Vagina (tissue), 2 donors: ENCODE results near the gene S100Z. TPM values are rescaled to one million over a fixed set of nuclear protein-coding genes. Genes with fewer than 3 reads are reported as not detected.
"Not testable (repeated sequence)": the region's sequence is repeated elsewhere in the genome, so short reads cannot be mapped to it uniquely, and the experiment has no call there.

ENCODE experiments used
- DNase-seq, 2 donors: peaks; one replicate each; pipeline ENCODE4 v3.0.0-alpha.2; 2017; ENCODE audit errors: extremely low spot score in 2 of 2
- H3K27ac ChIP-seq: fragments of 200-600 bp; sonication (generic); one replicate; pipeline ENCODE4 v1.5.1; 2019
- H3K27me3 ChIP-seq: fragments of 200-600 bp; sonication (generic); one replicate; pipeline ENCODE4 v1.5.1; 2019
- H3K36me3 ChIP-seq, 2 donors: fragments of 200-600 bp; sonication (generic); one replicate each; pipeline ENCODE4 v1.5.1; 2017 to 2019
- H3K4me1 ChIP-seq: fragments of 200-600 bp; sonication (generic); one replicate; pipeline ENCODE4 v1.5.1; 2019
- H3K4me3 ChIP-seq, 2 donors: fragments of 200-600 bp; sonication (generic); 1 replicate in 1 of 2; 2 replicates in 1 of 2; pipeline ENCODE4 v1.5.1; 2016 to 2019
- H3K9me3 ChIP-seq: fragments of 200-600 bp; sonication (generic); one replicate; pipeline ENCODE4 v1.5.1; 2019
- POLR2A ChIP-seq, 2 donors: fragments of 450-650 bp; IDR thresholded peaks; one replicate each; pipeline ENCODE4 v1.6.1; 2017; ENCODE audit warnings: antibody characterized with exemption in 2 of 2, mild to moderate bottlenecking in 2 of 2, moderate library complexity in 2 of 2
- POLR2AphosphoS5 ChIP-seq, 2 donors: sonication (generic); formaldehyde crosslinking; IDR thresholded peaks; one replicate each; pipeline ENCODE4 v1.9.0; 2017; ENCODE audit warnings: antibody characterized with exemption in 2 of 2, mild to moderate bottlenecking in 2 of 2, low read depth in 1 of 2; ENCODE audit not compliant: insufficient read depth in 1 of 2
- intact Hi-C: fragments of 100-400 bp; cut with DNase I; formaldehyde crosslinking; loops from one replicate; pipeline ENCODE4 v1.15.1; 2023
- total RNA-seq: library from RNA; depleted of rRNA; stranded (reverse); fragments of >200 nt; gene quantifications from one replicate; pipeline ENCODE4 v1.2.3, GENCODE V29; 2016
- TF ChIP-seq, protein P1 (sequence below), 3 experiments: fragments of 450-650 bp in 2 of 3; fragments of 200-600 bp in 1 of 3; sonication (generic) in 1 of 3; IDR thresholded peaks; one replicate each; pipeline ENCODE4 v1.5.1; 2017 to 2019; ENCODE audit warnings: antibody characterized with exemption in 3 of 3, mild to moderate bottlenecking in 2 of 3, moderate library complexity in 2 of 3

The S100Z gene
- total RNA-seq, 1 donor from 2014 or later, result not detected

- TF ChIP-seq POLR2A (IDR thresholded peaks at IDR 0.05), result no peak
- no peak for TF ChIP-seq POLR2AphosphoS5 (IDR thresholded peaks at IDR 0.05; ENCODE audit: insufficient read depth in 1 of 2, low read depth in 1 of 2)
Observed at GRCh38 chr5:76855961-76856360, 6.1 kb downstream of the S100Z start.

GRCh38 chr5:76856800-76857199 lies 7.0 kb downstream of the S100Z start:
- intact Hi-C loops, H3K4me1 ChIP-seq, DNase-seq, H3K36me3 ChIP-seq, H3K27ac ChIP-seq, H3K9me3 ChIP-seq, H3K4me3 ChIP-seq, H3K27me3 ChIP-seq: not testable (repeated sequence)

More at GRCh38 chr5:76855961-76856360, 6.1 kb downstream of the S100Z start:
- intact Hi-C loops, result no loop called here
- no peak overlapping the region for H3K27ac ChIP-seq
- H3K4me1 ChIP-seq, result no peaks in the 10 kb centered on the region
- no peaks in the 10 kb centered on the region for H3K27me3 ChIP-seq
- H3K9me3 ChIP-seq, result no peaks in the 10 kb centered on the region
- no peaks in the 10 kb centered on the region for H3K36me3 ChIP-seq
- no peak overlapping the region for H3K4me3 ChIP-seq
- no peak for DNase-seq

DNA sequence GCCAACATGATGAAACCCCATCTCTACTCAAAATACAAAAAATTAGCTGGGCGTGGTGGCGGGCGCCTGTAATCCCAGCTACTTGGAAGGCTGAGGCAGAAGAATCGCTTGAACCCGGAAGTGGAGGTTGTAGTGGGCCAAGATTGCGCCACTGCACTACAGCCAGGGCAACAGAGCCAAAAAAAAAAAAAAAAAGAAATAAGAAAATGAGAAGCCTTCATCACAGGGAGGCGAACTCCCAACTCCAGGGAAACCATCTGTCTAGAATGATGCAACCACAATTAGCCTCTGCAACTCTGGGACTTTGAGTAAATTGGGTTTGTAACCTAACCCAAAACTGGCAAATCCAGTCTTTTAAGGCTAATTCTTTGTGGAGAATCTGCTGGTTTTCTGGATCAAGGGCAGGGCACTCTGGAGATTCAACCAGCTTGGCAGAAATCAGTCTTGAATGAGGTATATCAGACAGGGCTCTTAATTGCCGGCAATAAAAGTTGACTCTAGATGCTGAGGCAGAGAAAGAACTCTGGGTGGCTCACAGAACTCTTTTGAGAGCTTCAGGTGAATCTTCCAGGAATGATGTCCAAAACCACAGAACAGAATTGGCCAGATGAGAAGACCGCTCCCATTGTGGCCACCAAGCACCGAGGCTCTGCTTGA lies 9.9 kb downstream of the S100Z start:
- TF ChIP-seq, protein P1, sequence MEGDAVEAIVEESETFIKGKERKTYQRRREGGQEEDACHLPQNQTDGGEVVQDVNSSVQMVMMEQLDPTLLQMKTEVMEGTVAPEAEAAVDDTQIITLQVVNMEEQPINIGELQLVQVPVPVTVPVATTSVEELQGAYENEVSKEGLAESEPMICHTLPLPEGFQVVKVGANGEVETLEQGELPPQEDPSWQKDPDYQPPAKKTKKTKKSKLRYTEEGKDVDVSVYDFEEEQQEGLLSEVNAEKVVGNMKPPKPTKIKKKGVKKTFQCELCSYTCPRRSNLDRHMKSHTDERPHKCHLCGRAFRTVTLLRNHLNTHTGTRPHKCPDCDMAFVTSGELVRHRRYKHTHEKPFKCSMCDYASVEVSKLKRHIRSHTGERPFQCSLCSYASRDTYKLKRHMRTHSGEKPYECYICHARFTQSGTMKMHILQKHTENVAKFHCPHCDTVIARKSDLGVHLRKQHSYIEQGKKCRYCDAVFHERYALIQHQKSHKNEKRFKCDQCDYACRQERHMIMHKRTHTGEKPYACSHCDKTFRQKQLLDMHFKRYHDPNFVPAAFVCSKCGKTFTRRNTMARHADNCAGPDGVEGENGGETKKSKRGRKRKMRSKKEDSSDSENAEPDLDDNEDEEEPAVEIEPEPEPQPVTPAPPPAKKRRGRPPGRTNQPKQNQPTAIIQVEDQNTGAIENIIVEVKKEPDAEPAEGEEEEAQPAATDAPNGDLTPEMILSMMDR (IDR thresholded peaks at IDR 0.05), result no peak
- TF ChIP-seq POLR2A (IDR thresholded peaks at IDR 0.05), result no peak
- TF ChIP-seq POLR2AphosphoS5 (IDR thresholded peaks at IDR 0.05; ENCODE audit: insufficient read depth in 1 of 2, low read depth in 1 of 2), result no peak
- H3K9me3 ChIP-seq, result no peaks in the 10 kb centered on the region
- H3K4me3 ChIP-seq, result no peak overlapping the region
- H3K27ac ChIP-seq, result no peak overlapping the region
- no peaks in the 10 kb centered on the region for H3K4me1 ChIP-seq
- DNase-seq, result no peak
- intact Hi-C loops, result no loop called here
- no peaks in the 10 kb centered on the region for H3K36me3 ChIP-seq
- no peaks in the 10 kb centered on the region for H3K27me3 ChIP-seq

GRCh38 chr5:76861612-76862011 lies 11.8 kb downstream of the S100Z start:
- no peaks in the 10 kb centered on the region for H3K27me3 ChIP-seq
- no peak overlapping the region for H3K4me3 ChIP-seq
- TF ChIP-seq POLR2A (IDR thresholded peaks at IDR 0.05) (no peak), POLR2AphosphoS5 (IDR thresholded peaks at IDR 0.05; ENCODE audit: insufficient read depth in 1 of 2, low read depth in 1 of 2) (no peak)
- TF ChIP-seq, protein P1 (IDR thresholded peaks at IDR 0.05), result no peak
- no peaks in the 10 kb centered on the region for H3K9me3 ChIP-seq
- no peaks in the 10 kb centered on the region for H3K36me3 ChIP-seq
- intact Hi-C loops, result no loop called here
- H3K4me1 ChIP-seq, result no peaks in the 10 kb centered on the region
- H3K27ac ChIP-seq, result no peak overlapping the region
- DNase-seq, result no peak

GRCh38 chr5:76863001-76863400 lies 13.2 kb downstream of the S100Z start:
- no peak for DNase-seq
- Histone ChIP-seq H3K4me3 (no peak overlapping the region), H3K27me3 (no peaks in the 10 kb centered on the region), H3K9me3 (no peaks in the 10 kb centered on the region), H3K36me3 (no peaks in the 10 kb centered on the region), H3K4me1 (no peaks in the 10 kb centered on the region), H3K27ac (no peak overlapping the region)
- TF ChIP-seq POLR2AphosphoS5 (IDR thresholded peaks at IDR 0.05; ENCODE audit: insufficient read depth in 1 of 2, low read depth in 1 of 2) (no peak), POLR2A (IDR thresholded peaks at IDR 0.05) (no peak)
- TF ChIP-seq, protein P1 (IDR thresholded peaks at IDR 0.05), result no peak
- intact Hi-C loops, result no loop called here

- H3K27me3 ChIP-seq, result no peaks in the 10 kb centered on the region
- no peak overlapping the region for H3K27ac ChIP-seq
- no peak for TF ChIP-seq POLR2A (IDR thresholded peaks at IDR 0.05)
- TF ChIP-seq, protein P1 (IDR thresholded peaks at IDR 0.05), result no peak
- TF ChIP-seq POLR2AphosphoS5 (IDR thresholded peaks at IDR 0.05; ENCODE audit: insufficient read depth in 1 of 2, low read depth in 1 of 2), result no peak
- H3K9me3 ChIP-seq, result no peaks in the 10 kb centered on the region
- DNase-seq, result no peak
- H3K4me3 ChIP-seq, result no peak overlapping the region
- no peaks in the 10 kb centered on the region for H3K36me3 ChIP-seq
- no peaks in the 10 kb centered on the region for H3K4me1 ChIP-seq
- intact Hi-C loops, result no loop called here
Observed at GRCh38 chr5:76866503-76866902, 16.7 kb downstream of the S100Z start.
